Esophagus squamous epithelium (tissue), 4 donors: Measurements from ENCODE around the gene ZNF469.

Experiments used
- POLR2A ChIP-seq, 4 donors: fragments of 450-650 bp; IDR thresholded peaks; one replicate each; pipeline ENCODE4 v1.6.1; 2017; ENCODE audit warnings: antibody characterized with exemption in 4 of 4, mild to moderate bottlenecking in 4 of 4, moderate library complexity in 3 of 4
- TF ChIP-seq, protein P1 (sequence below), 6 experiments: fragments of 450-650 bp in 4 of 6; fragments of 200-600 bp in 2 of 6; sonication (generic) in 2 of 6; IDR thresholded peaks; one replicate each; pipeline ENCODE4 v1.5.1; 2016 to 2019; ENCODE audit warnings: antibody characterized with exemption in 6 of 6, mild to moderate bottlenecking in 4 of 6, moderate library complexity in 4 of 6

GRCh38 chr16:88372522-88372921 lies 10.2 kb upstream of the ZNF469 start:
- TF ChIP-seq, protein P1, sequence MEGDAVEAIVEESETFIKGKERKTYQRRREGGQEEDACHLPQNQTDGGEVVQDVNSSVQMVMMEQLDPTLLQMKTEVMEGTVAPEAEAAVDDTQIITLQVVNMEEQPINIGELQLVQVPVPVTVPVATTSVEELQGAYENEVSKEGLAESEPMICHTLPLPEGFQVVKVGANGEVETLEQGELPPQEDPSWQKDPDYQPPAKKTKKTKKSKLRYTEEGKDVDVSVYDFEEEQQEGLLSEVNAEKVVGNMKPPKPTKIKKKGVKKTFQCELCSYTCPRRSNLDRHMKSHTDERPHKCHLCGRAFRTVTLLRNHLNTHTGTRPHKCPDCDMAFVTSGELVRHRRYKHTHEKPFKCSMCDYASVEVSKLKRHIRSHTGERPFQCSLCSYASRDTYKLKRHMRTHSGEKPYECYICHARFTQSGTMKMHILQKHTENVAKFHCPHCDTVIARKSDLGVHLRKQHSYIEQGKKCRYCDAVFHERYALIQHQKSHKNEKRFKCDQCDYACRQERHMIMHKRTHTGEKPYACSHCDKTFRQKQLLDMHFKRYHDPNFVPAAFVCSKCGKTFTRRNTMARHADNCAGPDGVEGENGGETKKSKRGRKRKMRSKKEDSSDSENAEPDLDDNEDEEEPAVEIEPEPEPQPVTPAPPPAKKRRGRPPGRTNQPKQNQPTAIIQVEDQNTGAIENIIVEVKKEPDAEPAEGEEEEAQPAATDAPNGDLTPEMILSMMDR (IDR thresholded peaks at IDR 0.05): no peak
- no peak for TF ChIP-seq POLR2A (IDR thresholded peaks at IDR 0.05)
